GM18909 (cell line): ENCODE data around the gene SRPX.

Experiments
- ATAC-seq: cut with Tn5 transposase; IDR thresholded peaks from one replicate; pipeline ENCODE4 v1.9.1; 2021; ENCODE audit warnings: mild to moderate bottlenecking; ENCODE audit not compliant: unreplicated experiment, poor library complexity

Gene SRPX

GRCh38 chrX:38211891-38212635 is 8.6 kb downstream of the SRPX start:
- ATAC-seq, result no peak

GRCh38 chrX:38206542-38206941 is 14.1 kb downstream of the SRPX start:
- no peak for ATAC-seq

- ATAC-seq, result no peak
These were observed 14.6 kb downstream of the SRPX start for GRCh38 chrX:38206036-38206435.

GRCh38 chrX:38205039-38205438 is 15.6 kb downstream of the SRPX start:
- ATAC-seq, result no peak

- peak; percentile 50 for ATAC-seq
These were observed 28.5 kb downstream of the SRPX start for GRCh38 chrX:38192007-38192810.

- no peak for ATAC-seq
These were observed 31.0 kb downstream of the SRPX start for GRCh38 chrX:38189431-38190250.

GRCh38 chrX:38183596-38183995 is 37.1 kb downstream of the SRPX start:
- ATAC-seq, result no peak

- no peak for ATAC-seq
These were observed 39.3 kb downstream of the SRPX start for GRCh38 chrX:38181357-38181756.

GRCh38 chrX:38178396-38178795 is 42.3 kb downstream of the SRPX start:
- ATAC-seq, result no peak

GRCh38 chrX:38175139-38175538 is 45.5 kb downstream of the SRPX start:
- no peak for ATAC-seq

GRCh38 chrX:38172596-38172995 is 48.1 kb downstream of the SRPX start:
- no peak for ATAC-seq

GRCh38 chrX:38170556-38170955 is 50.1 kb downstream of the SRPX start:
- no peak for ATAC-seq

GRCh38 chrX:38166478-38167083 is 54.1 kb downstream of the SRPX start:
- ATAC-seq, result no peak

- ATAC-seq, result no peak
These were observed 55.6 kb downstream of the SRPX start for GRCh38 chrX:38165023-38165422.

- no peak for ATAC-seq
These were observed 57.5 kb downstream of the SRPX start for GRCh38 chrX:38163193-38163592.

- ATAC-seq, result no peak
These were observed 63.8 kb downstream of the SRPX start for GRCh38 chrX:38156838-38157237.

GRCh38 chrX:38154818-38155217 is 65.9 kb downstream of the SRPX start:
- ATAC-seq, result no peak

GRCh38 chrX:38154340-38154739 is 66.3 kb downstream of the SRPX start:
- no peak for ATAC-seq

- no peak for ATAC-seq
These were observed 69.2 kb downstream of the SRPX start for GRCh38 chrX:38151441-38151840.

- ATAC-seq, result no peak
These were observed 69.7 kb downstream of the SRPX start for GRCh38 chrX:38150993-38151392.
